Cortex of kidney (tissue), 1 donor: ENCODE measurements around the gene DAZAP2.
"Not testable (repeated sequence)": the region's sequence is repeated elsewhere in the genome, so short reads cannot be mapped to it uniquely, and the experiment has no call there.

ENCODE experiments used
- DNase-seq: peaks from one replicate; lab custom pipeline; 2025; lab: John Stamatoyannopoulos, UW

DAZAP2 gene

DNA sequence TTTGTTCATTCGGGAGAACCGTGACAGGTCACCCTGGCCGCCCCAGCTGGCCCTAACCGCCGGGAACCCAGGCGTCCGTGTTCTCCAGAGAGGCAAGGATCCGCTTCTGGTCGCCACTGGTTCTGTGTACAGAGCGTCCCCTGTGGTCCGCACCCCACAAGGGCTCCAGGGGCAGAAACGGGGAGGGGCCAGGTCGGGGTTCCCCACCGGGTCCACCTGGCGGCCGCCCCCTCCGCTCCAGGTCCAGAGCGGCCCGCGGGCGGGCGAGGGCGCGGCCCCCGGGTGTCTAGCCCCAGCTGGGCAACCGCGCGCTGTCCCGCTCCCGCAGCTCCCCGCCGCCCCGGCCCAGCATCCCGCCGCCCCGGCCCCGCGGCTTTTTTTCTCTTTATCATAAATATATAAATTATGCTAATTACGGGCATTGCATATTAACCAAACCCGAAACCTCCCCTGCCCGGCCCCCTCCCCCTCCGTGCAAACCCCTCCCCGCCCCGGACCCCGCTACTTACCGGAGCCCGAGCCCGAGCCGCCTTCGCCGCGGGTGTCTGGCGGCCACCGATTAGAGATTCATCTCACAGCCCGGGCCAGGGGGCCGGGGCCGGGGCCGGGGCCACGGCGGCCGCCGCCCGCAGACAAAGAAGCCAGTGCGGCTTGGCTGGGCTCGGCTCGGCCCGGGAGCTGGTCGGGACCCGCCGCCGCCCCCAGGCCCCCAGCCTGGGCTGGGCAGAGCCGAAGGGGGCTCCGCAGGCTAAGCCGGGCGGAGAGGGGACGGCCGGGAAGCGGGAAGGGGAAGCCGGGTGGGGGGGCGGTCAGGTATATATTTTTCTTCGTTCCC is 21.3 kb upstream of the DAZAP2 start:
- no peak for DNase-seq

DNA sequence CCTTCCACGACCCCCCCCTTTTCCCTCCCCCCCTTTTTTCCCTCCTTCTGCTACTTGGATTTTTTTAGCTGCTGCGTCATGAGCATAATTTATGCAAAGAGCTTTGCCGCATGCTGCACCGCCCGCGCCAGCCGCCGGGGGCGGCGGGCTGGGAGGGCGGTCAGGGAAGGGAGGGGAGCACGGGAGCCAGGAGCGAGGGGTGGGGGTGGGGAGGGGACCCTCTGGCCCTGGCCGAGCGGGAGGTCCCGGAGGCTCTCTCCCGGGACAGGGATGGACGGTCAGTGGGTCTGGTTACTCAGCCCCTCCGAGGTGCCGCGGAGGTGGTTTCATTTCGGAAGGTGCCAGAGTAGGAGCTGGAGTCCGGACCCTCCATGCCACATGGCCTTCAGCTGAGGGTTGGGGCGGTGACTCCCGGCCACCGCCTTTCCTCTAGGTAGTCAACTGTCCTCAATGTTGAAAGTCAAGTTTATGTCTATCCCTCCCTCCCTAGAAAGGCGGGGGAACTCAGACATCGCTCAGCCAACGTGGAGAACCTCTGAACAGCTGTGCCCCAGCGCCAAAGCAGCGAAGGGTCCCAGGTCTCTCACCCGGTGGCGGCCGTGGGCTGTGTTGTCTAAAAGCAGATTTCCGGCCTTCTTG is 20.5 kb upstream of the DAZAP2 start, which contains the start of gene POU6F1:
Gene POU6F1 (minus strand): TSS at position 95 of the 639 bp plus-strand sequence. CDS start 11,226 bp downstream, outside the sequence.
- no peak for DNase-seq

GRCh38 chr12:51218607-51219161 is 19.9 kb upstream of the DAZAP2 start:
- no peak for DNase-seq

GRCh38 chr12:51219322-51219721 is 19.3 kb upstream of the DAZAP2 start:
- no peak for DNase-seq

DNA sequence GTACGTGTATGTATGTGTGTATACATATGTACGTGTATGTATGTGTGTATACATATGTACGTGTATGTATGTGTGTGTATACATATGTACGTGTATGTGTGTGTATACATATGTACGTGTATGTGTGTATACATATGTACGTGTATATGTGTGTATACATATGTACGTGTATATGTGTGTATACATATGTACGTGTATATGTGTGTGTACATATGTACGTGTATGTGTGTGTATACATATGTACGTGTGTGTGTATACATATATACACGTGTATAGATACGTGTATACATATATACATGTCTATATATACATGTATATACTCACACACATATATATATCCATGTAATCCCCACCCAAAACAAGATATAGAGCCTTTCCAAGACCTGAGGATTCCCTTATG is 18.8 kb upstream of the DAZAP2 start:
- not testable (repeated sequence) for DNase-seq

DNA sequence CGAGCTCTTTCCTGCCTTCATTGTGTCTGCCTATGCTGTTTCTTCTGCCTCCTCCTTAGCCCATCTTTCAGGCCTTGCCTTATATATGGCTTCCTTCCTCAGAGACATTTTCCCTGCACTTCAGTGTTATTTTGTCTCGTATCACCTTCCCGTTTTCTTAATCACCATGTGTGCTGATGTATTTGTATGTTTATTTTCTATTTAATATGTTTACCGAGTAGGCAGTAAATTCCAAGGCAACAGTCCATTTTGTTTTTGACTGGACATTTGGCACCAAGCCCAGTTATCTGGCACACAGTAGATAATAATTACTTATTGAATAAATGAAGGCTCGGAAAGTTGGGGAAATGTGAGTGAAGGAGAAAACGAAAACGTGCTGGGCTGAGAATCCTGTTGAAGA is 16.2 kb upstream of the DAZAP2 start:
- no peak for DNase-seq

DNA sequence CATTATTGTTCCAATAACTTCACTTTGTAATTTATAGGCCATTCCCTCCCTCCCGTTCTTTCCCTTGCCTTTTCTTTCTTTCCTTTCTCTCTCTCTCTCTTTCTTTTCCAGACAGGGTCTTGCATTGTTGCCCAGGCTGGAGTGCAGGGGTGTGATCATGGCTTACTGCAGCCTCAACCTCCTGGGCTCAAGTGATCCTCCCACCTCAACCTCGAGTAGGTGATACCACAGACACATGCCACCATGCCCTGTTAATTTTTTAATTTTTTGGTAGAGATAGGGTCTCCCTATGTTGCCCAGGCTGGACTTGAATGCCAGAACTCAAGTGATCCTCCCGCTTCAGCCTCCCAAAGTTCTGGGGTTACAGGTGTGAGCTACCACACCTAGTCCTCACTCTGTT is 14.0 kb upstream of the DAZAP2 start:
- DNase-seq: no peak

DNA sequence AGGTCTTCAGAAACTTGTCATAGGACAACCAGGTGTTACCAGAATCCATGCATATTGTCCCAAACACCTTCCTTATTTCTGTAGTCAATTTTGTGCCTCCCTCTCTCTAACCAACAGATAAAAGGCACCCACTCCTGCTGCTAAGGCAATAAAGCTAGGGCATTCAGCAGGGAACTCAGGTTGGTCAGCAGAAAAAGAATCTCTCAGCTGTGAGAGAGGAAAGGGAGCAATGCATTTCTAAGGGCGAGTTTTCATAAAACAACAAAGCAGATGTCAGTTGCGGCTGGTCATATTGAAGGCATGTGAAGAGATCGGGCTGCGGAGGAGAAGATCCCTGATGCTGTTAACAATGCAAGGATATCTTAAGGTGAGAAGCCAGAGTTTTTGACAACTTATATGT is 13.4 kb upstream of the DAZAP2 start:
- no peak for DNase-seq

- DNase-seq: no peak
Measured at GRCh38 chr12:51225771-51226170, 12.9 kb upstream of the DAZAP2 start.

- DNase-seq: not testable (repeated sequence)
Measured at GRCh38 chr12:51227112-51227511, 11.5 kb upstream of the DAZAP2 start.

- DNase-seq: no peak
Measured at GRCh38 chr12:51227962-51228361, 10.7 kb upstream of the DAZAP2 start.

DNA sequence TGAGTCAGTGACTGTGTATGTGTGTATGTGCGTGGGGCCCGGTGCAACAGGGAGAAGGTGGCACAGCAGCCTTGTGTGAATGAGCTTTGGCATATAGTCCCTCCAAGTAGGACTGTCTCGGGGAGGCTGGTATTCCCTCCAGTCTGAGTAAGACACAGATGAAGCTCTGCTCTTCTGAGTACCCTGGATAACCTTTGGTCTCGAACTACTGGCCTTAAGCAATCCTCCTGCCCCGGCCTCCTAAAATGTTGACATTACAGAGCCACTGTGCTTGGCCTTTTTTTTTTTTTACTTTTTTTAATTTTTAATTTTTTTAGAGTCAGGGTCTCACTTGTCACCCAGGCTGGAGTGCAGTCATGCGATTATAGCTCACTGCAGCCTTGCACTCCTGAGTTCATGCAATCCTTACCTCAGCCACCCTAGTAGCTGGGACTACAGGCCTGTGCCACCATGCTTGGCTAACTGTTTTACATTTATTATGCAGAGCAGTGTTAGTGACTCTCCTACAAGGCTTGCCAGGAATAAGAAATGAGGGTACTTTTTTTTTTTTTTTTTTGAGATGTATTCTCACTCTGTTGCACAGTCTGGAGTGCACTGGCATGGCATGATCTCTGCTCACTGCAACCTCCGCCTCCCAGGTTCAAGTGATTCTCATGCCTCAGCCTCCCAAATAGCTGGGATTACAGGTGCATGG is 9.4 kb upstream of the DAZAP2 start:
- DNase-seq: no peak

GRCh38 chr12:51232642-51233041 is 6.0 kb upstream of the DAZAP2 start:
- DNase-seq: no peak

DNA sequence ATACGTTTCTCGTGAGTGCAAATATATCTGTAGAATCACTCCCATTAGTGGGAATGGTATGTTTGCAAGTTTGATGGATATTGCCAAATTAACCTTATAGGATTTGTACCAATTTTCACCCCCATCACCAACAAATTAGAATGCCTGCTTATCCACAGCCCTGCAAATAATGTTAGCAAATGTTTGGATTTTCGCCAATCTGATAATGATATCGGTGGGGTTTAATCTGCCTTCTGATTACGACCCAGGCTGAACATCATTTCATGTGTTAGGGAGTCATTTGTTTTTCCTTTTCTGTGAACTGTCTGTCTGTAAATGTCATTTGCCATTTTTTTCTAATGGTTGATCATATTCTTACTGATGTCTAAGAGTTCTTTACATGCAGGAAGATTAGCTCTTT is 4.1 kb upstream of the DAZAP2 start:
- no peak for DNase-seq

- DNase-seq: no peak
Measured at GRCh38 chr12:51238037-51238509, 553 bp upstream of the DAZAP2 start.

- no peak for DNase-seq
Measured at GRCh38 chr12:51240971-51241370, 2.3 kb downstream of the DAZAP2 start.

GRCh38 chr12:51242120-51242519 is 3.5 kb downstream of the DAZAP2 start:
- no peak for DNase-seq

- DNase-seq: no peak
Measured at GRCh38 chr12:51242876-51243275, 4.2 kb downstream of the DAZAP2 start.

- DNase-seq: no peak
Measured at GRCh38 chr12:51244269-51244668, 5.6 kb downstream of the DAZAP2 start.

DNA sequence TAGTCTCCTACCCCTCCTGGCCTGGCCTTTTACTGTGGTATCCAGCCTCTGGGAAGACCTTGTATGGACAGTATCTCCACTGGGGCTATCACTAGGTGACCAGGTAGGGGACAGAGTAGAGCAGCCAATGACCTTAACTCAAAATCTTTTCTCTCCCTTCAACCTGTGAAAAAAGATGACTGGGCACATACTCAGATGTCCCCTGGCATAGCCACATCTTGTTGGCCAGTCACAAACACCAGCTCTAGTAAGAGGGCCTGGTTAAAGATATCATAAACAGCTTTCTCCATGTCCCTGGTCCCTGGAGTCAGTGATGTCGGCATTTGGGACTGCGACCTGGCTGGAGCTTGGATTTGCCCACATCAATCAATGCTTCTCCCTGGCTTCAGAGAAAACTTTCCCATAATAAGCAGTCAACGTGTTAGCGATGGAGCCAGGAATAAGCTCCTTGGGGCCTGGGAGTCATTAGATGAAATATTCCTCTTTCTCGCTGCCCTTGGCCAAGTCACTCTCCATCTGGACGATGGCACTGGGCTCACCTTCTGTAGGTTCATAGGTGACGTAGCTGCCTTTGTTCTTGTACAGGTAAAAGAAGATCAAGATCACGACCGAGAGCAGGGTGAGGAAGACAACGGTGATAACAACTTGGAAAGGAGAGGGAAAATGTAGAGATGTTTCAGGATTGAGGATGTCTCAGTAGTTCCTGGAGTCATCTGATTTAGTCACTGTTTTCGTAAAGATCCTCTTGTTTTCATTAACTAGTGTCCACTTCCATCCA is 7.0 kb downstream of the DAZAP2 start:
- DNase-seq: no peak

DNA sequence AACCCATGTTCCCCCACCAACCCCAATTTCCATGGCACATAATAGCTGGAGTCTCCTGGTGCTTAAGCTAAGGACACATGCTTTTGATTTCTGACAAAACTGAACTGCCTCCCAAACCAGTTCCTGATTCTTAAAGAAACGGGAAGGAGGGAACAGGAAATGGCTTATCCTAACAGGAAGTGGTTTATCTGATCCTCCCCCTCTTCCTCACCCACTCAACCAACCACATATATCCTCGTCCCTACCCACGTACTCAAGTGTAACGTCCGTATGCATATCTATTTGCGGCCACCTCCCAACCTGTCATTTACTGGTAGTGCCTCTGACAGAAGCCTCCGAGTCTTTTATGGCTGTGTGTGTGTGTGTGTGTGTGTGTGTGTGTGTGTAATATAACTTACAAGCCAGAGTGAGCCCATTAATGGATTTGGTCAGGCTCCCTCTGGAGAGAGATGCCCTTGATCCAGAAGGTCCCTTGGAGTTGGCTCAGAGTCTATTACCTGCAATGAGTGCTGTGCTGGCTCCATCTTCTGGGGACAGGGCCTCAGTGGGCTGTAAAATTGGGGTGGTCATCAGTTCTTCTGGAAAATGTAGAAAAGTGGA is 7.7 kb downstream of the DAZAP2 start:
- DNase-seq: no peak
